ENCODE results near the gene VIT. TPM values are rescaled to one million over a fixed set of nuclear protein-coding genes. Genes with fewer than 3 reads are reported as not detected.

Gene VIT
- total RNA-seq, 1 experiment from 2014 or later = not detected

- CTCF ChIA-PET = no interaction called here
These were observed 2.7 kb upstream of the VIT start for GRCh38 chr2:36693825-36694224.

GRCh38 chr2:36695746-36696415 is 626 bp upstream of the VIT start:
- Histone ChIP-seq H3K4me2 (no peak overlapping the region), H3K9me3 (ENCODE audit: insufficient read depth, low read depth) (no peaks in the 10 kb centered on the region), H3K36me3 (ENCODE audit: low read depth) (no peaks in the 10 kb centered on the region), H3K9me2 (ENCODE audit: insufficient read depth) (no peaks in the 10 kb centered on the region), H2AFZ (no peak overlapping the region), H3F3A (ENCODE audit: insufficient read depth, low read depth) (peaks cover 3% of the 10 kb centered on the region; the same call in 1 of the 2 replicates), H3K27ac (no peak overlapping the region), H3K27me3 (ENCODE audit: insufficient read depth, low read depth) (no peaks in the 10 kb centered on the region), H3K4me1 (replicated peaks; ENCODE audit: insufficient read depth) (peaks cover 3% of the 10 kb centered on the region), H4K20me1 (ENCODE audit: insufficient read depth) (no peaks in the 10 kb centered on the region), H3K4me3 (no peak overlapping the region), H3K79me2 (ENCODE audit: low read depth) (no peaks in the 10 kb centered on the region)
- intact Hi-C loops (cut with micrococcal nuclease; ENCODE audit: unreplicated experiment) = no loop called here
- TF ChIP-seq CTCF (conservative IDR thresholded peaks at IDR 0.05) = no peak
- TF ChIP-seq EZH2 (IDR thresholded peaks at IDR 0.05; ENCODE audit: low read depth) = no peak
- ChIA-PET POLR2A (ENCODE audit: unreplicated experiment) (no interaction called here), CTCF (no interaction called here)
- DNase-seq = no peak
- no TSS peak for BruUV-seq (replicated peaks)

More at GRCh38 chr2:36693825-36694224, 2.7 kb upstream of the VIT start:
- no peak overlapping the region for H3K4me2 ChIP-seq
- H3K79me2 ChIP-seq (ENCODE audit: low read depth) = no peaks in the 10 kb centered on the region
- no TSS peak for BruUV-seq (replicated peaks)
- intact Hi-C loops (cut with micrococcal nuclease; ENCODE audit: unreplicated experiment) = loop anchor here (5.0 kb wide), 1 partner anchor 78 kb away; no protein-coding TSS in a partner anchor
- TF ChIP-seq CTCF (conservative IDR thresholded peaks at IDR 0.05) (no peak), EZH2 (IDR thresholded peaks at IDR 0.05; ENCODE audit: low read depth) (no peak)
- H3K27ac ChIP-seq = no peak overlapping the region
- H3F3A ChIP-seq (ENCODE audit: insufficient read depth, low read depth) = no peaks in the 10 kb centered on the region
- POLR2A ChIA-PET (ENCODE audit: unreplicated experiment) = interaction anchor here (0.7 kb wide), 1 partner anchor 106 kb away, joined by 6 read pairs; no protein-coding TSS in a partner anchor
- no peaks in the 10 kb centered on the region for H3K9me2 ChIP-seq (ENCODE audit: insufficient read depth)
- peak overlapping the region; percentile 28; the same call in 1 of the 2 replicates for H2AFZ ChIP-seq
- H3K9me3 ChIP-seq (ENCODE audit: insufficient read depth, low read depth) = no peaks in the 10 kb centered on the region
- H3K4me3 ChIP-seq = no peak overlapping the region
- no peaks in the 10 kb centered on the region for H4K20me1 ChIP-seq (ENCODE audit: insufficient read depth)
- H3K27me3 ChIP-seq (ENCODE audit: insufficient read depth, low read depth) = no peaks in the 10 kb centered on the region
- no peaks in the 10 kb centered on the region for H3K36me3 ChIP-seq (ENCODE audit: low read depth)
- DNase-seq = no peak
- no peaks in the 10 kb centered on the region for H3K4me1 ChIP-seq (replicated peaks; ENCODE audit: insufficient read depth)

- Histone ChIP-seq H3K27me3 (ENCODE audit: insufficient read depth, low read depth) (no peaks in the 10 kb centered on the region), H3K4me2 (no peak overlapping the region), H3F3A (ENCODE audit: insufficient read depth, low read depth) (peaks cover 6% of the 10 kb centered on the region; the same call in 1 of the 2 replicates), H3K9me2 (ENCODE audit: insufficient read depth) (no peaks in the 10 kb centered on the region), H2AFZ (peak overlapping the region; percentile 53), H3K9me3 (ENCODE audit: insufficient read depth, low read depth) (no peaks in the 10 kb centered on the region), H3K36me3 (ENCODE audit: low read depth) (no peaks in the 10 kb centered on the region), H3K4me3 (no peak overlapping the region), H3K27ac (no peak overlapping the region), H3K4me1 (replicated peaks; ENCODE audit: insufficient read depth) (peaks cover 16% of the 10 kb centered on the region), H3K79me2 (ENCODE audit: low read depth) (no peaks in the 10 kb centered on the region), H4K20me1 (ENCODE audit: insufficient read depth) (no peaks in the 10 kb centered on the region)
- intact Hi-C loops (cut with micrococcal nuclease; ENCODE audit: unreplicated experiment) = no loop called here
- ChIA-PET CTCF (no interaction called here), POLR2A (ENCODE audit: unreplicated experiment) (interaction anchor here (0.7 kb wide), 1 partner anchor 9 kb away, joined by 4 read pairs; no protein-coding TSS in a partner anchor)
- no peak for DNase-seq
- no peak for TF ChIP-seq EZH2 (IDR thresholded peaks at IDR 0.05; ENCODE audit: low read depth)
- TF ChIP-seq CTCF (conservative IDR thresholded peaks at IDR 0.05) = no peak
- BruUV-seq (replicated peaks) = no TSS peak
These were observed 1.0 kb downstream of the VIT start for GRCh38 chr2:36697424-36698066.
